22Rv1 (cell line): ENCODE results near the gene PARD3B.

Experiments
- CTCF ChIP-seq: fragments of 450-650 bp; IDR thresholded peaks from 2 replicates; pipeline ENCODE4 v1.5.1; 2017; ENCODE audit warnings: mild to moderate bottlenecking
- ZFX ChIP-seq: fragments of 450-650 bp; IDR thresholded peaks from 2 replicates; pipeline ENCODE4 v1.6.1; 2017; ENCODE audit warnings: antibody characterized with exemption, borderline replicate concordance

- no peak for TF ChIP-seq CTCF
- TF ChIP-seq ZFX = no peak
Observed at GRCh38 chr2:205197468-205198139, 652.3 kb downstream of the PARD3B start.
